ENCODE measurements around the gene MACROD2.

MACROD2 gene

DNA sequence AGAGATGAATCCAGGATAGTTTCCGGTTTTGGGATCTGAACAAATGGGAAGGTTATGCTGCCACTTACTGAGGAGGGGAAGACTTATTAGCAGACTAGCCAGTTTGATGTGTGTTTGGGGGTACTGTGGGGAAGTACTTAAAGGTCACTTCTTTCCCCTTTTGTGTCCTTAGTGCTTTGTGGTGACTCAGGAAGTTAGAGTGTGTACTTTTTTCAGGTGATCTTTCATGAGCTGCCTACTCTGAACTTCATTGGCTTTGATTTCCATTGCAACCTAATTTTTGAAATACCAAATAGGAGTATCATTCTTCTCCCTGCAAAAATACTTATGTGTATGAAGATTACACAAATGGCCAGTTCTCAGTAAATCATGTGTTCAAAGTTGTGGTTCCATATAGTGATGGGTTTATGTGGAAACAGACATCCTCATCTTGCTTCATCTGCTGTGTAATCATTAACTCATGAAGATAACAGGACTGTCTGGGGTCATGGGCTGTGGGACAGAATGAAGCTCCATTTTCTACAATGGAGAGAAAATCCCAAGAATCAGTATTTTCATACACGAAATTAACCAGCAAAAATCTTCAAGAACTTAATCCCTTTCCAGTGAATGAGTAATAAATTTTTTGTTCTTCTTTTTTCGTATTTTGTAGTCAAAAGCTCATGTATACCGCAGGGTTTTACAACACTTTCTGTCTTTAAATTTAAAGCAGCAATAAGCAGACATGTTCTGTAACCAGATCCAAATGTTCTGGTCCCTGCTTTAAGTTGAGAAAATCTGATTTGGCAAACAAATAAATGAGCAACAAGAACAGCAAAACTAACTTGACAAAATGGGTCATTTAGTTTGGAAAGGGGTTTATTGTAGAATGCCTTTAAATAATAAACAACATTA is 614.3 kb downstream of the MACROD2 start:
- DNase-seq: no peak

DNA sequence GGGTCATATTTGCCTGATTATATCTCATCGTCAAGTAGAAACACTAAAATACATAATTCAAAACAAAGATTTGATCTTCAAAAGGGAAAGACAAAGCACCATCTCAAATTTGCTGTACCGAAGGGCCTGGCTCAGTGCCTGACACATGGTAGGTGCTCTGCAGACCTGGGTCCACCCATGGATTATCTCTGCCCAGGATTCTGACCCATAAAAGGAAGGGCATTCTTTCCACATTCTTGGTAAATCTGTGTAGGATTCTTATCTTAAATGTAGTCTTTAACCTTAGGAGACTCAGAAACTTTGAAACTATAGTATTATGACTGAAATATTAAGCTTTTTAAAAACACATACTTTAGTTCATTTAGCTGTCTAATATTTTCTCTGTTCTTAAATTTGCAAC is 616.2 kb downstream of the MACROD2 start:
- no peak for DNase-seq

DNA sequence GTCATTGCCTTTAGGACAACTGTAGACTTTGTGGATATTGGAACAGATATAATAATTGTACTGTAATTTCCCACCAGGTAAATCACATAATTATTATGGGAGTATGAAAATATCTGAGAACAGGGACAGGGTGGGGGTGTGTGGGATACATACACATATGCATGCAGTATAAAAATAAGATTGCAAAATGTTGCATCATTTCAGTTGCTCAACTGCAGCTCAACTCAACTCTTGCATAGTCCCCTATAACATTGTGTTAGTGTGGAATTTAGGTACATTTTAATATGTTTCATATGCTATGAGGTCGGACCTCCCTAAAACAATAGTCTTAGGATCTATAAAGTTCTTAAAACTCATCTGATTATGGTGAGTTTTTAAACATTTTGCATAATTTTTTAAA is 617.1 kb downstream of the MACROD2 start:
- no peak for DNase-seq

DNA sequence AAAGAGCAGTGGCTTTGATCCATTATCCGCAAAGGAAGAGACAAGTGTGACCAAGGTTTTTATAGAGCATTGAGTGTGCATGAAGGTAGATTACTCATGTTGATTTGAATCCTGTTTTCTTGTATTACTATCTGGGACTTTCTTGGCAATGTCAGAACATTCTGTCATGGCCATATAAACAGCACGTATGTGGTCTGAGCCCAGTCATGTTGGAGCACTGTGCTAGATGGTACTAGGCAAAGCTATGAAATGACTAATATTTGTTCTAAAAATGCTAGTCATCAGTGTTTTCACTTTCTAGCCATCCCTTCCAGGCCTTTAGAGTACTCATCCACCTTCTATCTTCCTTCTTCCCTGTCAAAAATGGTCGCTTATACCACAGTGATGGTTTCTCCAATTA is 620.7 kb downstream of the MACROD2 start:
- no peak for DNase-seq

DNA sequence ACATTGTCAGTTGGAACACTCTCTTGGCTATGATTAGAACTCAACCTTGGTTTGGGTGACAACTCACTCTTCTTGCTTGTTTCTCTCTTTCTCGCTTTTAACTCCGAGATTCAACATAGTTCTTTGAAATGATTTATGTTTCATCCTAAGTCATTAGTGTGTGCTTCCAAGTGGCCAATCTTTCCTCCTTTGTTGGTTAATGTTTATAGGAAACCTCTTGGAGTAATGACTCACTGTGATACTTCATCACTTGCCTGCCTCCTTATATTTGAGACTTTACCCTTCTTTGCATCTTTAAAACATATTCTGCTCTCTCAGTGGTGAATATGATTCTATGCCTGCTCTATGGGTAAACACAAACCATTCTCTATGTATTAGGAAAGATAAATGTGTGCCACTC is 621.8 kb downstream of the MACROD2 start:
- DNase-seq: no peak

- DNase-seq: no peak
Measured at GRCh38 chr20:14619411-14619810, 624.1 kb downstream of the MACROD2 start.

- no peak for DNase-seq
Measured at GRCh38 chr20:14622796-14623195, 627.5 kb downstream of the MACROD2 start.

GRCh38 chr20:14631011-14631410 is 635.7 kb downstream of the MACROD2 start:
- no peak for DNase-seq

DNA sequence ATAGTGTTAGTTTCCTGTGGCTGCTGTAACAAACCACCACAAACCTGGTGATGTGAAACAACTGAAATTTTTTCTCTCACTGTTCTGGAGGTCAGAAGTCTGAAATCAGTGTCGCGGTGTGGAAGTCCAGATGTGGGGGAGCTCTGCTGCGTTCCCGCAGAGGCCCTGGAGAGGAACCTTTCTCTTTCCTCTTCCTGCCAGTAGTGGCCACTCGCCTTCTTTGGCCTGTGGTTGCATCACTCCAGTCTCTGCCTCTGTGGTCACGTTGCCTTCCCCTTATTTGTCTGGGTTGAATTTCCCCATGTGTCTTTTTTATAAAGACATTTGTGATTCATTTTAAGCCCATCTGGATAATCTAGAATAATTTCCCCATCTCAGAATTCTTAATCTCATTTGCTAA is 637.6 kb downstream of the MACROD2 start:
- no peak for DNase-seq

DNA sequence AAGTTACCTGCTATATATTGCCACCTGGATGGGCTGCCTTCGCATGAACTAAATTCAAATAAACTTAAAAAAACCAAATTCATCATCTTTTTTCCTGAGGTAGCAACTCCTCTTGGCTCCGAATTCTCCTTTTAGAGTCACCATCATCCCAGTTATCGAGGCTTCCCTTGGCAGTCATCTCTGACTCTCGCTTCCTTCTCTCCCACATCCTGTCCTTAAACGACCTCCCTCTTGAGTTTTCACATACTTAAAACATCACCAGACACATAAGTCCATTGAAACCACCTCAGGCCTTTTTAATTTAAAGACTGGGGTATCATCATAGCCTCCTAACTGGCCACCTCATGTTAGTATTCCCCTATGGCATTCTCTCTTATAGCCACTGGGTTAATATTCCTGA is 638.2 kb downstream of the MACROD2 start:
- no peak for DNase-seq

GRCh38 chr20:14634665-14635064 is 639.3 kb downstream of the MACROD2 start:
- no peak for DNase-seq

GRCh38 chr20:14637441-14637840 is 642.1 kb downstream of the MACROD2 start:
- DNase-seq: no peak

DNA sequence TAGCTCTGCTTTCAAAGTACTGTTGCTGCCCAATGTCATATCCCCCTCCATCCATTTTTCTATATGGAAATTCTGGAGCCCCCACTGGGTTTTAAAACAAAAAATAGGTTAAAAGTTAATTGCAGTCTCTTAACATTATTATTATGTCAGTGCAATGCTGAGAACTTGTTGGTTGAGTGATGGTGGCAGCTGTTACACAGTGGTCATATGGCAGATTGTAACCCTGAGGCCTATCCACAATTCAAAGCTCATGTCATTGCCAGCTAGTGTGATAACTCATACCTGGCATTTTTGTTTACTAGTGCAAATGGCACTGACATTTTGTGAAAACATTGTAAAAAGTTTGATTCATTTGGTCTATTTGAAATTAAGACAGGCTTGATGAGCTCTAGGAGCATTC is 647.8 kb downstream of the MACROD2 start:
- DNase-seq: no peak

DNA sequence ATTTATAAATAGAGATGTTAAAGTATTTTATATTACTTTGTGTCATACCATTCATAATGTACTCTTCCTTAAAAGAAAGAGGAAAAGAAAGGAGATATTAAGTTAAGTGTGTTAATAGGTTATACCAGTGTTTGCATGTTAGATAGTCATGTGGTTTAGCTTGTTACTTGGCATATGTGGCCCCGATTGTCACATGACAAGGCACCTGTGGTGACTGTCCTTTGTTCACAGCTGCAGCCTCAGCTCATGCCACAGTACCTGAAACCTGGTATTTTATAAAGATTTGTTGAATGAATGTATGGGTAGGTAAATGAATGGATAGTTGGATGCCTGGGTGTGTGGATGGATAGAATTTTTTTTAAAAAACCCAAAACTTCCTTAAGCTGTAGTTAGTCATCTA is 648.2 kb downstream of the MACROD2 start:
- no peak for DNase-seq

- no peak for DNase-seq
Measured at GRCh38 chr20:14644306-14645097, 649.2 kb downstream of the MACROD2 start.

DNA sequence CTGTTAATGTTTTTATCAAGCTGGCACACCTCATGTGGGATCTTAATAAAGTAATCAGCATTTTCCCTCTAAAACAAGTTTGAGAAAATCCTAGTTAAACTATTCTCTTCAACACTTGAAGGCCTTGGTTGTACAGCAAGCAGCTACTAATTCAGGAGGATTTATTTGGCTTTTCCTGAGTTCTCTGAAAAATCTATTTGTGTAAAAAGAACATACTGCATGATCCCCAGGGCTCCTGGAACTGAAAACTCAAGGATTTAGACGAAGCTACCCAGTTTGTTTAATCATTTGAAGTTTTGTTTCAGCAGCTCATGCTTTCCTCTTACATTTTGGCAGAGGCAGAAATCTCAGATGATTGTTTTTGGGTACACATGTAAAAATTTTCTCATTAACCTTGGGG is 651.7 kb downstream of the MACROD2 start:
- no peak for DNase-seq

GRCh38 chr20:14649662-14650061 is 654.3 kb downstream of the MACROD2 start:
- no peak for DNase-seq

- no peak for DNase-seq
Measured at GRCh38 chr20:14657266-14658005, 662.1 kb downstream of the MACROD2 start.

- DNase-seq: no peak
Measured at GRCh38 chr20:14664101-14664500, 668.8 kb downstream of the MACROD2 start.

DNA sequence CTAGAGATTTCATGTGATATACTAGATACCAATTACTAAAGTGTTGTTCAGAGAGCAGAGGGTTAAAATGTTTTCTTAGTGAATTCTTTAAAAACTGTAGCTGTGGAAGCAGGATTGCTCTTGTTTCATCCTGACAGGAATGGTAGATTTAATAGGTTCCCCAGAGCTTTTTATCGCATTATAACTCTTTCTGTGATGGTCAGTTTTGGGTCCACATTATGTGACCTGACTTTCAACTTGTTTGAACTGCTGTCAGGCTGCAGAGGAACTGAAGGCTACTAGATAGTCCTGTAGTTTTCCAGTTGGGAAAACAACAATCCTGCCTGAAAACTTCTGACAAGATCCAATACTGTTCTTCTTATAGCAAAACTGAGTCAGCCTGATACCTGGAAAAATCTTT is 671.4 kb downstream of the MACROD2 start:
- DNase-seq: no peak

DNA sequence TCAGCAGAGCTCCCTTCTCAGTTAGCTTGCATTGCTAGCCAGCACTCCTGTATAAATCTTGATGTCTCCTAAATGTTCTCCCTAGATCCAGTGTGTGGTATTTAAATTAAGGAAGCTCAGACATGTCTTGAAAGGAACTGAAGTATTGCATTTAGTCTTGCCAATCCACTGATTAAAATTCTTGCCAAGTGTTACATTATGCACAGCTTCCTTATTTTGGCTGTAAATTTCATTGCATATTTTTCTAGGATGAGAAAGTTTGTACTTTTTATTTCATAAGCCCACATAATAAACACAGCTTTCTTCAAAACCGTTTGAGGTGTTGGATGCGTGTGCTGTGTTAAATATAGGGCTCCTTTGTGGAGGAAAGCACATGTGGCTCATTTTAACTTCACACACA is 671.9 kb downstream of the MACROD2 start:
- DNase-seq: no peak

GRCh38 chr20:14672066-14672465 is 676.8 kb downstream of the MACROD2 start:
- DNase-seq: no peak

GRCh38 chr20:14673164-14673563 is 677.8 kb downstream of the MACROD2 start:
- DNase-seq: no peak

GRCh38 chr20:14677455-14677854 is 682.1 kb downstream of the MACROD2 start:
- DNase-seq: no peak
